Endothelial cell of umbilical vein (primary cell): ENCODE results near the gene CTBP2. TPM values are rescaled to one million over a fixed set of nuclear protein-coding genes. Genes with fewer than 3 reads are reported as not detected.

ENCODE experiments used
- BruUV-seq: library from RNA; stranded (reverse); fragments of 400-500 nt; replicated peaks from 2 replicates; lab custom pipeline; 2021; lab: Mats Ljungman, UMichigan
- CTCF ChIA-PET: fragments of 300-600, 350-600 bp; sonication (Branson Sonifier 250); formaldehyde crosslinking; loops from one replicate; lab custom pipeline; 2021; ENCODE audit warnings: antibody characterized with exemption, inconsistent platforms; lab: Charles Lee
- POLR2A ChIA-PET: fragments of 300-600, 350-600 bp; sonication (Branson Sonifier 250); formaldehyde crosslinking; loops from one replicate; lab custom pipeline; 2021; ENCODE audit warnings: antibody characterized with exemption, inconsistent platforms; lab: Charles Lee
- DNase-seq: peaks from one replicate; pipeline ENCODE4 v3.0.0-alpha.2; 2011; ENCODE audit warnings: low read depth, low spot score
- FAIRE-seq: peaks from 2 replicates; lab custom pipeline; 2011; peaks lifted over from hg19 to GRCh38; lab: Jason Lieb, UNC
- H2AFZ ChIP-seq: 2 replicates; pipeline ENCODE4 v1.6.0; 2012; ENCODE audit warnings: low read depth, low read length, control low read depth, inconsistent platforms
- H3K27ac ChIP-seq: 2 replicates; pipeline ENCODE4 v1.5.1; 2011; ENCODE audit warnings: low read depth, mild to moderate bottlenecking, control low read depth, low read length, moderate library complexity; ENCODE audit not compliant: insufficient read depth
- H3K27me3 ChIP-seq, 2 experiments: 2 replicates each; pipeline versions ENCODE4 v1.6.0 to v1.6.1; 2011; ENCODE audit warnings: low read length in 2 of 2, mixed read lengths in 1 of 2; ENCODE audit not compliant: control insufficient read depth in 2 of 2, insufficient read depth in 2 of 2
- H3K36me3 ChIP-seq, 2 experiments: 2 replicates in 1 of 2; 3 replicates in 1 of 2; pipeline ENCODE4 v1.5.1; 2011; ENCODE audit warnings: low read length in 2 of 2, mild to moderate bottlenecking in 1 of 2, moderate library complexity in 1 of 2; ENCODE audit not compliant: control insufficient read depth in 2 of 2, insufficient read depth in 2 of 2; ENCODE audit errors: extremely low read depth in 1 of 2
- H3K4me1 ChIP-seq: 3 replicates; pipeline ENCODE4 v1.5.1; 2011; ENCODE audit warnings: mild to moderate bottlenecking, low read length; ENCODE audit not compliant: control insufficient read depth, insufficient read depth; ENCODE audit errors: extremely low read depth
- H3K4me2 ChIP-seq: 2 replicates; pipeline ENCODE4 v1.6.1; 2011; ENCODE audit warnings: low read length, control low read depth, mixed read lengths; ENCODE audit not compliant: insufficient read depth
- H3K4me3 ChIP-seq, 3 experiments: fragments of 200-600 bp in 1 of 3; sonication (generic), shearing (Covaris generic) in 1 of 3; replicated peaks in 1 of 3; 2 replicates each; pipeline ENCODE4 v1.5.1; 2011 to 2016; ENCODE audit warnings: control low read depth in 3 of 3, low read length in 3 of 3, mild to moderate bottlenecking in 2 of 3, inconsistent platforms in 1 of 3, low read depth in 1 of 3, moderate library complexity in 1 of 3; ENCODE audit not compliant: insufficient read depth in 1 of 3
- H3K79me2 ChIP-seq: 2 replicates; pipeline ENCODE4 v1.6.0; 2012; ENCODE audit warnings: low read length, inconsistent platforms; ENCODE audit not compliant: control insufficient read depth, insufficient read depth
- H3K9ac ChIP-seq: replicated peaks from 2 replicates; pipeline ENCODE3; 2011; ENCODE audit warnings: low read length, control low read depth; ENCODE audit not compliant: insufficient read depth; ENCODE audit errors: extremely low read depth
- H3K9me1 ChIP-seq: replicated peaks from 3 replicates; pipeline ENCODE4 v1.6.0; 2011; ENCODE audit warnings: mild to moderate bottlenecking, low read length; ENCODE audit not compliant: control insufficient read depth, insufficient read depth; ENCODE audit errors: extremely low read depth
- H3K9me3 ChIP-seq: replicated peaks from 2 replicates; pipeline ENCODE4 v1.5.1; 2012; ENCODE audit warnings: low read length, inconsistent platforms; ENCODE audit not compliant: control insufficient read depth, insufficient read depth
- H4K20me1 ChIP-seq: replicated peaks from 2 replicates; pipeline ENCODE3; 2011; ENCODE audit warnings: mild to moderate bottlenecking, low read length; ENCODE audit not compliant: control insufficient read depth, insufficient read depth; ENCODE audit errors: extremely low read depth
- FOS ChIP-seq: IDR thresholded peaks from 2 replicates; pipeline ENCODE4 v1.6.1; 2011; ENCODE audit warnings: mild to moderate bottlenecking, low read length, moderate library complexity, borderline replicate concordance; ENCODE audit not compliant: insufficient read depth
- GATA2 ChIP-seq: IDR thresholded peaks from 2 replicates; pipeline ENCODE4 v1.7.0; 2011; ENCODE audit warnings: low read depth, mild to moderate bottlenecking, moderate library complexity, mixed read lengths, low read length; ENCODE audit not compliant: insufficient read length, insufficient read depth
- JUN ChIP-seq: IDR thresholded peaks from 2 replicates; pipeline ENCODE4 v1.6.1; 2011; ENCODE audit warnings: borderline replicate concordance, low read depth; ENCODE audit not compliant: insufficient read length, insufficient read depth
- MAX ChIP-seq: IDR thresholded peaks from 2 replicates; pipeline ENCODE4 v1.6.1; 2011; ENCODE audit not compliant: insufficient read depth, insufficient read length
- MYC ChIP-seq: IDR thresholded peaks from one replicate; pipeline ENCODE4 v1.6.1; 2011; ENCODE audit warnings: mild to moderate bottlenecking, low read depth, low read length
- POLR2A ChIP-seq: IDR thresholded peaks from 2 replicates; pipeline ENCODE4 v1.6.1; 2012; ENCODE audit warnings: low read depth, mild to moderate bottlenecking, control low read depth, low read length
- POLR2AphosphoS5 ChIP-seq: IDR thresholded peaks from 2 replicates; pipeline ENCODE4 v1.6.1; 2012; ENCODE audit warnings: low read depth, mild to moderate bottlenecking, control low read depth, low read length, moderate library complexity; ENCODE audit not compliant: insufficient read depth
- dilution Hi-C: fragments of 300-500 bp; cut with MboI; formaldehyde crosslinking; loops from one replicate; pipeline ENCODE4 v1.15.0; 2019; ENCODE audit warnings: low sequenced_read_pairs; ENCODE audit not compliant: extremely low pct_ligation_motif_present
- intact Hi-C: fragments of 100-400 bp; cut with micrococcal nuclease; formaldehyde crosslinking; loops from one replicate; pipeline ENCODE4 v1.10.0; 2022
- polyA plus RNA-seq, 4 experiments: library from polyadenylated mRNA; depleted of rRNA in 3 of 4; stranded (reverse) in 3 of 4; unstranded in 1 of 4; fragments of >200 nt; gene quantifications; 2 replicates each; pipeline versions ENCODE4 v1.2.1 to v1.2.3, GENCODE V29; 2011 to 2012; ENCODE audit warnings: missing spikeins in 1 of 4
- total RNA-seq: library from RNA; stranded (reverse); gene quantifications from 2 replicates; pipeline ENCODE4 v1.2.3, GENCODE V29; 2021
- TF ChIP-seq, protein P1 (sequence below), 2 donors: IDR thresholded peaks; 1 replicate in 1 of 2; 2 replicates in 1 of 2; pipeline ENCODE4 v1.5.1; 2011; ENCODE audit warnings: low read length in 2 of 2, mild to moderate bottlenecking in 2 of 2, moderate library complexity in 2 of 2, control low read depth in 1 of 2, inconsistent platforms in 1 of 2, low read depth in 1 of 2; ENCODE audit not compliant: insufficient read depth in 1 of 2; ENCODE audit errors: extremely low read depth in 1 of 2

Gene CTBP2
- total and polyA plus RNA-seq, 2 donors (not counting 3 experiments of a cell fraction or from before 2014, with no cell fraction given) = 118 to 128 TPM

GRCh38 chr10:125159486-125159931 lies 854 bp downstream of the CTBP2 start:
- H4K20me1 ChIP-seq = no peaks in the 10 kb centered on the region
- TF ChIP-seq JUN = no peak
- peak; percentile 11 for TF ChIP-seq POLR2AphosphoS5
- no peak for TF ChIP-seq FOS
- no peak for TF ChIP-seq POLR2A
- no peak for TF ChIP-seq GATA2
- no peaks in the 10 kb centered on the region for H3K9me1 ChIP-seq
- no peak overlapping the region for H2AFZ ChIP-seq
- CTCF ChIA-PET = no interaction called here
- no peaks in the 10 kb centered on the region for H3K27me3 ChIP-seq
- peaks cover 53% of the 10 kb centered on the region for H3K79me2 ChIP-seq
- intact Hi-C loops = loop anchor here (5.0 kb wide), 1 partner anchor 112 kb away; no protein-coding TSS in a partner anchor
- no peak overlapping the region for H3K4me2 ChIP-seq
- H3K9me3 ChIP-seq = no peaks in the 10 kb centered on the region
- POLR2A ChIA-PET = no interaction called here
- dilution Hi-C loops = no loop called here
- H3K4me3 ChIP-seq = peak overlapping the region; percentile 67 to 98 (median 82)
- DNase-seq (no peak), FAIRE-seq (no peak)
- H3K36me3 ChIP-seq = no peaks in the 10 kb centered on the region
- H3K27ac ChIP-seq = peak overlapping the region; percentile 71
- TSS peak; percentile 56 for BruUV-seq
- H3K4me1 ChIP-seq = peaks cover 34% of the 10 kb centered on the region
- peak overlapping the region; percentile 85 for H3K9ac ChIP-seq

- Histone ChIP-seq H3K4me1 (peaks cover 40% of the 10 kb centered on the region), H3K4me2 (peak overlapping the region; percentile 98), H4K20me1 (no peaks in the 10 kb centered on the region), H3K27me3 (no peaks in the 10 kb centered on the region), H3K4me3 (peak overlapping the region; percentile 68 to 98 (median 92)), H3K79me2 (peaks cover 59% of the 10 kb centered on the region), H3K9me1 (no peaks in the 10 kb centered on the region), H3K9me3 (no peaks in the 10 kb centered on the region), H3K27ac (peak overlapping the region; percentile 77), H3K36me3 (no peaks in the 10 kb centered on the region), H3K9ac (peak overlapping the region; percentile 91), H2AFZ (no peak overlapping the region)
- TF ChIP-seq GATA2 (no peak), POLR2A (peak; percentile 73), MYC (no peak), POLR2AphosphoS5 (peak; percentile 77), JUN (no peak), MAX (no peak)
- TF ChIP-seq, protein P1, sequence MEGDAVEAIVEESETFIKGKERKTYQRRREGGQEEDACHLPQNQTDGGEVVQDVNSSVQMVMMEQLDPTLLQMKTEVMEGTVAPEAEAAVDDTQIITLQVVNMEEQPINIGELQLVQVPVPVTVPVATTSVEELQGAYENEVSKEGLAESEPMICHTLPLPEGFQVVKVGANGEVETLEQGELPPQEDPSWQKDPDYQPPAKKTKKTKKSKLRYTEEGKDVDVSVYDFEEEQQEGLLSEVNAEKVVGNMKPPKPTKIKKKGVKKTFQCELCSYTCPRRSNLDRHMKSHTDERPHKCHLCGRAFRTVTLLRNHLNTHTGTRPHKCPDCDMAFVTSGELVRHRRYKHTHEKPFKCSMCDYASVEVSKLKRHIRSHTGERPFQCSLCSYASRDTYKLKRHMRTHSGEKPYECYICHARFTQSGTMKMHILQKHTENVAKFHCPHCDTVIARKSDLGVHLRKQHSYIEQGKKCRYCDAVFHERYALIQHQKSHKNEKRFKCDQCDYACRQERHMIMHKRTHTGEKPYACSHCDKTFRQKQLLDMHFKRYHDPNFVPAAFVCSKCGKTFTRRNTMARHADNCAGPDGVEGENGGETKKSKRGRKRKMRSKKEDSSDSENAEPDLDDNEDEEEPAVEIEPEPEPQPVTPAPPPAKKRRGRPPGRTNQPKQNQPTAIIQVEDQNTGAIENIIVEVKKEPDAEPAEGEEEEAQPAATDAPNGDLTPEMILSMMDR (IDR thresholded peaks at IDR 0.05; ENCODE audit: extremely low read depth in 1 of 2, insufficient read depth in 1 of 2, low read depth in 1 of 2, low read length in 2 of 2) = no peak
- POLR2A ChIA-PET = no interaction called here
- dilution Hi-C loops = no loop called here
- peak; percentile 76 for DNase-seq
- BruUV-seq = no TSS peak
- peak; percentile 62 for FAIRE-seq
- intact Hi-C loops = loop anchor here (5.0 kb wide), 1 partner anchor 112 kb away; no protein-coding TSS in a partner anchor
- CTCF ChIA-PET = interaction anchor here (1.1 kb wide), 1 partner anchor 97 kb away, joined by 3 read pairs; no protein-coding TSS in a partner anchor
Measured at GRCh38 chr10:125158601-125159485, 1.5 kb downstream of the CTBP2 start.
